ENCODE results near the gene CLDN2. TPM values are rescaled to one million over a fixed set of nuclear protein-coding genes. Genes with fewer than 3 reads are reported as not detected.
"Not testable (repeated sequence)": the region's sequence is repeated elsewhere in the genome, so short reads cannot be mapped to it uniquely, and the experiment has no call there.

CLDN2 gene, protein sequence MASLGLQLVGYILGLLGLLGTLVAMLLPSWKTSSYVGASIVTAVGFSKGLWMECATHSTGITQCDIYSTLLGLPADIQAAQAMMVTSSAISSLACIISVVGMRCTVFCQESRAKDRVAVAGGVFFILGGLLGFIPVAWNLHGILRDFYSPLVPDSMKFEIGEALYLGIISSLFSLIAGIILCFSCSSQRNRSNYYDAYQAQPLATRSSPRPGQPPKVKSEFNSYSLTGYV
- total RNA-seq, result 0.13 TPM in 1 of 2 replicates, not detected in the other

DNA sequence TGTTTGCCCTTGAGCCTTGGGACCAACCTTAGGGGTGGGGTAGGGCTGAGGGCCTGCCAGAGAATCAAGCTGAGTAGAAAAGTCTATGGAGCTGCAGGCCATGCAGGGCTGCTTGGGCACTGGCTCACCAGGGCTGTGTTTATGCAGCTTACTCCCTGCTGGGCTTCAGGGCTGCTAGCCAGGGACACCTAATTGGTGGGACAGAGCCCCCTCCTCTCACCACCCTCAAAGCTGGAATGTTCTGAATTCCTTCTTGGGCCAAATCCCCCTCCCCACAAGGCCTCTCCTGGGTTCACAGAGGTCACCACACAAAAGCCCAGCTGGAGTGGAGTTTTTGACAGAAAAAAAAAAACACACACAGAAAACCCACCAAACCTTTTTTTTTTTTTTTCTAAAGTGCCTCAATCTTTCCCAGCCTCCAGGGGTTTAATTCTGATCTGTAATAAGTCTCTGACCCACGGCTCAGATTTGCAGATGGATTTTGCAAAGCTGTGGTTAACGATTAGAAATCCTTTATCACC is at the start of gene CLDN2:
Gene CLDN2, plus strand, starts transcription at position 471 of the 521 bp plus-strand sequence. CDS start 7,827 bp downstream, outside the sequence.
- Histone ChIP-seq H3K27me3 (ENCODE audit: control insufficient read depth, insufficient read depth, low read length) (no peaks in the 10 kb centered on the region), H3K4me3 (ENCODE audit: low read depth, low read length) (no peak within 1 kb of the TSS), H3K36me3 (ENCODE audit: control insufficient read depth, insufficient read depth, low read length) (no peaks in the 10 kb centered on the region)
- no peak for DNase-seq (ENCODE audit: low read depth)
- TF ChIP-seq, protein P1, sequence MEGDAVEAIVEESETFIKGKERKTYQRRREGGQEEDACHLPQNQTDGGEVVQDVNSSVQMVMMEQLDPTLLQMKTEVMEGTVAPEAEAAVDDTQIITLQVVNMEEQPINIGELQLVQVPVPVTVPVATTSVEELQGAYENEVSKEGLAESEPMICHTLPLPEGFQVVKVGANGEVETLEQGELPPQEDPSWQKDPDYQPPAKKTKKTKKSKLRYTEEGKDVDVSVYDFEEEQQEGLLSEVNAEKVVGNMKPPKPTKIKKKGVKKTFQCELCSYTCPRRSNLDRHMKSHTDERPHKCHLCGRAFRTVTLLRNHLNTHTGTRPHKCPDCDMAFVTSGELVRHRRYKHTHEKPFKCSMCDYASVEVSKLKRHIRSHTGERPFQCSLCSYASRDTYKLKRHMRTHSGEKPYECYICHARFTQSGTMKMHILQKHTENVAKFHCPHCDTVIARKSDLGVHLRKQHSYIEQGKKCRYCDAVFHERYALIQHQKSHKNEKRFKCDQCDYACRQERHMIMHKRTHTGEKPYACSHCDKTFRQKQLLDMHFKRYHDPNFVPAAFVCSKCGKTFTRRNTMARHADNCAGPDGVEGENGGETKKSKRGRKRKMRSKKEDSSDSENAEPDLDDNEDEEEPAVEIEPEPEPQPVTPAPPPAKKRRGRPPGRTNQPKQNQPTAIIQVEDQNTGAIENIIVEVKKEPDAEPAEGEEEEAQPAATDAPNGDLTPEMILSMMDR (IDR thresholded peaks at IDR 0.05; ENCODE audit: insufficient read depth, low read length, poor library complexity, severe bottlenecking), result no peak

DNA sequence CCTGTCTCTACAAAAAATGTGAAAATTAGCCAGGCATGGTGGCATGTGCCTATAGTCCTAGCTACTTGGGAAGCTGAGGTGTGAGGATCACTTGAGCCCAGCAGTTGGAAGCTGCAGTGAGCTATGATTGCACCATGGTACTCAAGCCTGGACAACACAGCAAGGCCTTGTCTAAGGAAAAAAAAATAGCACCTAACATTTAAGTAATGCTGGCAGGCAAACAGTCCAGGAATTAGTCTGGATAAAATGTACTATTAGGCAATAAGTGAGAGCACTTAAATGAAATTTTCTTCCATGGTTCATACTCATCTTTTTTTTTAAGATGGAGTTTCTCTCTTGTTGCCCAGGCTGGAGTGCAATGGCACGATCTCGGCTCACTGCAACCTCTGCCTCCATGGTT is 47.4 kb upstream of the CLDN2 start:
- not testable (repeated sequence) for H3K27me3 ChIP-seq (ENCODE audit: control insufficient read depth, insufficient read depth, low read length); H3K4me3 ChIP-seq (ENCODE audit: low read depth, low read length); H3K36me3 ChIP-seq (ENCODE audit: control insufficient read depth, insufficient read depth, low read length); DNase-seq (ENCODE audit: low read depth)

DNA sequence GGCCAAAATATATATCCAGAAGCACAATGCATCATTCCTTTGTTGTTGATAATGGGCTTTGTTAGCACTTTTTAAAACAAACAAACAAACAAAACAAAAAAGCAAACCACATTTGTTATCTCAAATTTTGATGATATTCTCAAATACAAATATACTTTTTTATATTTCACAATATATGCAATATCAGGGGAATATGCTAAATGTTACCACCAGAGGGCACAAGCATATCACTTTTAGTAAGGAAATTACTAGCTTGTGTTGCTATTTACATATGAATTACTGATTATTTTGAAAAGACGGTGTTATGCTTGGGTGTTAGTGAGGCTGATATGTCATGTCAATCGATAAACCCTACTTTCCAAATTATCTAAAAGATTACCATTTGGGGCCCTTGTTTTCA is 46.1 kb upstream of the CLDN2 start:
- Histone ChIP-seq H3K4me3 (ENCODE audit: low read depth, low read length) (no peak overlapping the region), H3K27me3 (ENCODE audit: control insufficient read depth, insufficient read depth, low read length) (no peaks in the 10 kb centered on the region), H3K36me3 (ENCODE audit: control insufficient read depth, insufficient read depth, low read length) (no peaks in the 10 kb centered on the region)
- no peak for DNase-seq (ENCODE audit: low read depth)
- TF ChIP-seq, protein P1 (IDR thresholded peaks at IDR 0.05; ENCODE audit: insufficient read depth, low read length, poor library complexity, severe bottlenecking), result peak; percentile 43

DNA sequence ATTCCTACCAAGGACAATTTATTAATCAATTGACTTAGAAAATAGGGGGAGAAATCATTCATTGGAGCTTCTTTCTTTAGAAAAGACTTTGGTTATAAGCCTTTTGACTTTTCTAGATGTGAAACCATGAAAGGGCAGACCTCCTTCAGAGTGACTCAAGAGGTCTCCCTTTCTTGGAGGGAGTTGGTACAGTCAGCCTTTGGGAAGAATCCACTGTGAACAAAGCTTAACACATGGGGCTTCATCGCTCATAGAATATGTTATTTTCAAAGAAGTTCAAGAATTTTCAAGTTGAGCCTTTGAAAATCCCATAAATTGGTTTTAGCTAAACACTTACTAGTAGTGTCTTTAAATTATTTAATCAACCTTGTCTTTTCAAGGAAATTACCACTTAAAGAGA is 45.1 kb upstream of the CLDN2 start:
- H3K36me3 ChIP-seq (ENCODE audit: control insufficient read depth, insufficient read depth, low read length), result no peaks in the 10 kb centered on the region
- no peak for DNase-seq (ENCODE audit: low read depth)
- TF ChIP-seq, protein P1 (IDR thresholded peaks at IDR 0.05; ENCODE audit: insufficient read depth, low read length, poor library complexity, severe bottlenecking), result no peak
- no peak overlapping the region for H3K4me3 ChIP-seq (ENCODE audit: low read depth, low read length)
- H3K27me3 ChIP-seq (ENCODE audit: control insufficient read depth, insufficient read depth, low read length), result no peaks in the 10 kb centered on the region

DNA sequence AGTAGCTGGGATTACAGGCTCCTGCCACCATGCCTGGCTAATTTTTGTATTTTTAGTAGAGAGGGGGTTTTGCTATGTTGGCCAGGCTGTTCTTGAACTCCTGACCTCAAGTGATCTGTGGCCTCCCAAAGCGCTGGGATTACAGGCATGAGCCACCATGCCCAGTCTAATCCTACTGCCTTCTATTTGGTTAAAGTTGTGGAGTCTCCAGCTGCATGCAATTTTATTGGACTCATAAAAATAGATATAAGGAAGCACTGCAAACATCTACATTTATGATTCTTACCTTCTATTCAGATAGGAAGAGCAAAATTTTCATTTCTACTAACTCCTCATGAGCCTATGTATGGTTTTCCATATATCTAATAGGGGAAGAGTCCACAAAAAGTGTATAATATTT is 30.7 kb upstream of the CLDN2 start:
- H3K4me3 ChIP-seq (ENCODE audit: low read depth, low read length), result no peak overlapping the region
- no peaks in the 10 kb centered on the region for H3K36me3 ChIP-seq (ENCODE audit: control insufficient read depth, insufficient read depth, low read length)
- DNase-seq (ENCODE audit: low read depth), result no peak
- H3K27me3 ChIP-seq (ENCODE audit: control insufficient read depth, insufficient read depth, low read length), result no peaks in the 10 kb centered on the region
- TF ChIP-seq, protein P1 (IDR thresholded peaks at IDR 0.05; ENCODE audit: insufficient read depth, low read length, poor library complexity, severe bottlenecking), result no peak

DNA sequence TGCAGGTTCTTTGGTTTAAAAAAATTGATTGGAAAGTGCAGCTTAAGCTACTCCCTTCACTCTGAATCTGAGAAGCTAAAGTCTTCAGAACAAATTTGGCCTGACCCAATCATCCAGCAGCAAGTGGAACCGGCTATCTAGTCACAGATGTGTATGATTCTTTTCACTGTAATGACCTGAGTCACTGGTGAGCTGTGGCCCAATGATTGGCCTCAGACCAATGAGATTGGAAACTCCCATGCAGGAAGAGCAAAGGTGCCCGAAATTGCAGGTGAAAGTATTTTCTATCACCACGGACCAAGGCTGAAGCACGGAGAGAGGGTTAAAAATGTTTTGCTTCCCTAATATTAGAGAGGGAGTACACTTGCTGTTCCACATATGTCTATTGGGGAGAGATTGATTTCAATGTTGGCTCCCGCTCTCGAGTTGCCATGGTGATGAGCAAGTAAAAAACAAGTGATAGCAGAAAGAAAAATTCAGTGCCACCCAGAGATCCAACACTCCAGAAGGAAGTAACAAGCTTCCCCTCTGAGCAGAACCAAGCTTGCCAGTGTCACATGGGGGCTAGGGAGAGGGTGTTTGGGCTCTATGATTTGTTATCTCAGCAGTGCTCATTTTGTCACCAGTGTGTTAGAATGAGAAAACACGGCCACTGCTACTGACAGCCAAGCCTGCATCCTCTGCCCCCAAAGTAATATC is 28.3 kb upstream of the CLDN2 start:
- Histone ChIP-seq H3K27me3 (ENCODE audit: control insufficient read depth, insufficient read depth, low read length) (no peaks in the 10 kb centered on the region), H3K36me3 (ENCODE audit: control insufficient read depth, insufficient read depth, low read length) (no peaks in the 10 kb centered on the region), H3K4me3 (ENCODE audit: low read depth, low read length) (no peak overlapping the region)
- TF ChIP-seq, protein P1 (IDR thresholded peaks at IDR 0.05; ENCODE audit: insufficient read depth, low read length, poor library complexity, severe bottlenecking), result no peak
- no peak for DNase-seq (ENCODE audit: low read depth)
